T-helper 2 cell (primary cell): Measurements from ENCODE around the gene FIGNL2.
"Not testable (repeated sequence)": the region's sequence is repeated elsewhere in the genome, so short reads cannot be mapped to it uniquely, and the experiment has no call there.

Experiments
- DNase-seq, 5 experiments: peaks; one replicate each; pipeline versions ENCODE4 v3.0.0 to v3.0.0-alpha.2; 2012 to 2022

The FIGNL2 gene

GRCh38 chr12:51833448-51834227, 14.9 kb downstream of the FIGNL2 start:
- no peak for DNase-seq

- DNase-seq = no peak
Observed at GRCh38 chr12:51832354-51833107, 16.0 kb downstream of the FIGNL2 start.

GRCh38 chr12:51831817-51832216, 16.7 kb downstream of the FIGNL2 start:
- not testable (repeated sequence) for DNase-seq

- no peak for DNase-seq
Observed at GRCh38 chr12:51829641-51830040, 18.9 kb downstream of the FIGNL2 start.

- DNase-seq = no peak
Observed at GRCh38 chr12:51829011-51829481, 19.5 kb downstream of the FIGNL2 start.

- DNase-seq = peak in 2 of 5 experiments; percentile 39 to 49
Observed at GRCh38 chr12:51827925-51828818, 20.3 kb downstream of the FIGNL2 start.

- DNase-seq = no peak
Observed at GRCh38 chr12:51826881-51827280, 21.6 kb downstream of the FIGNL2 start.

- DNase-seq = no peak
Observed at GRCh38 chr12:51825216-51825615, 23.3 kb downstream of the FIGNL2 start.

GRCh38 chr12:51823875-51824565, 24.5 kb downstream of the FIGNL2 start:
- DNase-seq = peak in 1 of 5 experiments; percentile 38

- no peak for DNase-seq
Observed at GRCh38 chr12:51822956-51823355, 25.6 kb downstream of the FIGNL2 start.

- no peak for DNase-seq
Observed at GRCh38 chr12:51822261-51822616, 26.3 kb downstream of the FIGNL2 start.

- peak in 1 of 5 experiments; percentile 11 for DNase-seq
Observed at GRCh38 chr12:51821440-51822260, 26.9 kb downstream of the FIGNL2 start.

- DNase-seq = peak; percentile 46 to 77 (median 71)
Observed at GRCh38 chr12:51820526-51821439, 27.7 kb downstream of the FIGNL2 start.

GRCh38 chr12:51819736-51820525, 28.6 kb downstream of the FIGNL2 start:
- no peak for DNase-seq

GRCh38 chr12:51818566-51819300, 29.8 kb downstream of the FIGNL2 start:
- no peak for DNase-seq

GRCh38 chr12:51818086-51818485, 30.4 kb downstream of the FIGNL2 start:
- no peak for DNase-seq

- no peak for DNase-seq
Observed at GRCh38 chr12:51817027-51817953, 31.2 kb downstream of the FIGNL2 start.
